SK-N-SH (cell line): Measurements from ENCODE around the gene FBXW11.

ENCODE experiments used
- FOXM1 ChIP-seq: IDR thresholded peaks from 2 replicates; pipeline ENCODE4 v1.4.0; 2012; ENCODE audit warnings: low read depth, mild to moderate bottlenecking
- MXI1 ChIP-seq: IDR thresholded peaks from 2 replicates; pipeline ENCODE4 v1.6.1; 2012; ENCODE audit warnings: mild to moderate bottlenecking, low read depth, low read length, improper control_type of control experiment
- RAD21 ChIP-seq: IDR thresholded peaks from 2 replicates; pipeline ENCODE4 v1.6.1; 2012; ENCODE audit warnings: mild to moderate bottlenecking, low read length
- RFX5 ChIP-seq: IDR thresholded peaks from 2 replicates; pipeline ENCODE4 v1.6.1; 2012; ENCODE audit warnings: mild to moderate bottlenecking, improper control_type of control experiment, low read length
- RXRA ChIP-seq: IDR thresholded peaks from 2 replicates; pipeline ENCODE4 v1.4.0; 2012; ENCODE audit warnings: low read depth, mild to moderate bottlenecking, borderline replicate concordance
- TAF1 ChIP-seq: IDR thresholded peaks from 2 replicates; pipeline ENCODE4 v1.6.1; 2012; ENCODE audit warnings: low read depth, mild to moderate bottlenecking, low read length, moderate library complexity, borderline replicate concordance
- TCF12 ChIP-seq: IDR thresholded peaks from 2 replicates; pipeline ENCODE4 v1.4.0; 2012
- TEAD4 ChIP-seq: IDR thresholded peaks from 2 replicates; pipeline ENCODE4 v1.4.0; 2012; ENCODE audit warnings: mild to moderate bottlenecking, borderline replicate concordance; ENCODE audit not compliant: insufficient read depth
- TF ChIP-seq, protein P1 (sequence below): IDR thresholded peaks from 2 replicates; pipeline ENCODE4 v1.4.0; 2012; ENCODE audit warnings: low read depth
- TF ChIP-seq, protein P2 (sequence below): fragments of 200-600 bp; sonication (generic); IDR thresholded peaks from 2 replicates; pipeline ENCODE4 v1.6.1; 2017; ENCODE audit warnings: antibody characterized with exemption, mild to moderate bottlenecking, moderate library complexity
- TF ChIP-seq, protein P3 (sequence below): IDR thresholded peaks from 2 replicates; pipeline ENCODE4; 2012
- TF ChIP-seq, protein P4 (sequence below): IDR thresholded peaks from 2 replicates; pipeline ENCODE4 v1.6.1; 2012; ENCODE audit warnings: mild to moderate bottlenecking, low read depth, low read length, moderate library complexity
- TF ChIP-seq, protein P5 (sequence below): fragments of 150-350 bp; IDR thresholded peaks from 2 replicates; pipeline ENCODE4 v1.6.1; 2017; ENCODE audit warnings: antibody characterized with exemption, low read length, low read depth, borderline replicate concordance

DNA sequence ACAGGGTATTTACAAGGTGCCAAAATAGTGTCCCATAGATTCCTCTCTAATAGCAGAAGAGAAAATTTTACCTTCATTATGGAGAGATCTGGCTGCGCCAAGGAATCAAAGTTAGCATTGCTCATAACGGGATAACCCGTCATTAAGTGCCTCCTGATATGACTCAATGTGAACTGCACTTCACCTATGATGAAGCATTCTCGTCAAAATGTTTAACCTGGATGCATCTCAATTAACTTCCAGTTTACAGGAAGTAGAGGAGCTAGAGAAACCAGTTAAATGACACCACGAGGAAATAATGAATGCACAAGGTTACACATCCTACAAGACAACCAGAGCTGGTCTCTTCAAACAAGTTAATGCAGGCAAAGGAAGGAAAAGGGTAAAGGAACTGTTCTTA is 17.2 kb downstream of the FBXW11 start:
- TF ChIP-seq RFX5 (no peak), TAF1 (no peak), FOXM1 (no peak), RXRA (no peak), MXI1 (no peak), TCF12 (no peak), RAD21 (no peak), TEAD4 (no peak)
- TF ChIP-seq, protein P1, sequence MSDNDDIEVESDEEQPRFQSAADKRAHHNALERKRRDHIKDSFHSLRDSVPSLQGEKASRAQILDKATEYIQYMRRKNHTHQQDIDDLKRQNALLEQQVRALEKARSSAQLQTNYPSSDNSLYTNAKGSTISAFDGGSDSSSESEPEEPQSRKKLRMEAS = no peak
- TF ChIP-seq, protein P2, sequence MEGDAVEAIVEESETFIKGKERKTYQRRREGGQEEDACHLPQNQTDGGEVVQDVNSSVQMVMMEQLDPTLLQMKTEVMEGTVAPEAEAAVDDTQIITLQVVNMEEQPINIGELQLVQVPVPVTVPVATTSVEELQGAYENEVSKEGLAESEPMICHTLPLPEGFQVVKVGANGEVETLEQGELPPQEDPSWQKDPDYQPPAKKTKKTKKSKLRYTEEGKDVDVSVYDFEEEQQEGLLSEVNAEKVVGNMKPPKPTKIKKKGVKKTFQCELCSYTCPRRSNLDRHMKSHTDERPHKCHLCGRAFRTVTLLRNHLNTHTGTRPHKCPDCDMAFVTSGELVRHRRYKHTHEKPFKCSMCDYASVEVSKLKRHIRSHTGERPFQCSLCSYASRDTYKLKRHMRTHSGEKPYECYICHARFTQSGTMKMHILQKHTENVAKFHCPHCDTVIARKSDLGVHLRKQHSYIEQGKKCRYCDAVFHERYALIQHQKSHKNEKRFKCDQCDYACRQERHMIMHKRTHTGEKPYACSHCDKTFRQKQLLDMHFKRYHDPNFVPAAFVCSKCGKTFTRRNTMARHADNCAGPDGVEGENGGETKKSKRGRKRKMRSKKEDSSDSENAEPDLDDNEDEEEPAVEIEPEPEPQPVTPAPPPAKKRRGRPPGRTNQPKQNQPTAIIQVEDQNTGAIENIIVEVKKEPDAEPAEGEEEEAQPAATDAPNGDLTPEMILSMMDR = no peak
- TF ChIP-seq, protein P3, sequence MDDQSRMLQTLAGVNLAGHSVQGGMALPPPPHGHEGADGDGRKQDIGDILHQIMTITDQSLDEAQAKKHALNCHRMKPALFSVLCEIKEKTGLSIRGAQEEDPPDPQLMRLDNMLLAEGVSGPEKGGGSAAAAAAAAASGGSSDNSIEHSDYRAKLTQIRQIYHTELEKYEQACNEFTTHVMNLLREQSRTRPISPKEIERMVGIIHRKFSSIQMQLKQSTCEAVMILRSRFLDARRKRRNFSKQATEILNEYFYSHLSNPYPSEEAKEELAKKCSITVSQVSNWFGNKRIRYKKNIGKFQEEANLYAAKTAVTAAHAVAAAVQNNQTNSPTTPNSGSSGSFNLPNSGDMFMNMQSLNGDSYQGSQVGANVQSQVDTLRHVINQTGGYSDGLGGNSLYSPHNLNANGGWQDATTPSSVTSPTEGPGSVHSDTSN = no peak
- TF ChIP-seq, protein P4, sequence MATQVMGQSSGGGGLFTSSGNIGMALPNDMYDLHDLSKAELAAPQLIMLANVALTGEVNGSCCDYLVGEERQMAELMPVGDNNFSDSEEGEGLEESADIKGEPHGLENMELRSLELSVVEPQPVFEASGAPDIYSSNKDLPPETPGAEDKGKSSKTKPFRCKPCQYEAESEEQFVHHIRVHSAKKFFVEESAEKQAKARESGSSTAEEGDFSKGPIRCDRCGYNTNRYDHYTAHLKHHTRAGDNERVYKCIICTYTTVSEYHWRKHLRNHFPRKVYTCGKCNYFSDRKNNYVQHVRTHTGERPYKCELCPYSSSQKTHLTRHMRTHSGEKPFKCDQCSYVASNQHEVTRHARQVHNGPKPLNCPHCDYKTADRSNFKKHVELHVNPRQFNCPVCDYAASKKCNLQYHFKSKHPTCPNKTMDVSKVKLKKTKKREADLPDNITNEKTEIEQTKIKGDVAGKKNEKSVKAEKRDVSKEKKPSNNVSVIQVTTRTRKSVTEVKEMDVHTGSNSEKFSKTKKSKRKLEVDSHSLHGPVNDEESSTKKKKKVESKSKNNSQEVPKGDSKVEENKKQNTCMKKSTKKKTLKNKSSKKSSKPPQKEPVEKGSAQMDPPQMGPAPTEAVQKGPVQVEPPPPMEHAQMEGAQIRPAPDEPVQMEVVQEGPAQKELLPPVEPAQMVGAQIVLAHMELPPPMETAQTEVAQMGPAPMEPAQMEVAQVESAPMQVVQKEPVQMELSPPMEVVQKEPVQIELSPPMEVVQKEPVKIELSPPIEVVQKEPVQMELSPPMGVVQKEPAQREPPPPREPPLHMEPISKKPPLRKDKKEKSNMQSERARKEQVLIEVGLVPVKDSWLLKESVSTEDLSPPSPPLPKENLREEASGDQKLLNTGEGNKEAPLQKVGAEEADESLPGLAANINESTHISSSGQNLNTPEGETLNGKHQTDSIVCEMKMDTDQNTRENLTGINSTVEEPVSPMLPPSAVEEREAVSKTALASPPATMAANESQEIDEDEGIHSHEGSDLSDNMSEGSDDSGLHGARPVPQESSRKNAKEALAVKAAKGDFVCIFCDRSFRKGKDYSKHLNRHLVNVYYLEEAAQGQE = no peak
- TF ChIP-seq, protein P5, sequence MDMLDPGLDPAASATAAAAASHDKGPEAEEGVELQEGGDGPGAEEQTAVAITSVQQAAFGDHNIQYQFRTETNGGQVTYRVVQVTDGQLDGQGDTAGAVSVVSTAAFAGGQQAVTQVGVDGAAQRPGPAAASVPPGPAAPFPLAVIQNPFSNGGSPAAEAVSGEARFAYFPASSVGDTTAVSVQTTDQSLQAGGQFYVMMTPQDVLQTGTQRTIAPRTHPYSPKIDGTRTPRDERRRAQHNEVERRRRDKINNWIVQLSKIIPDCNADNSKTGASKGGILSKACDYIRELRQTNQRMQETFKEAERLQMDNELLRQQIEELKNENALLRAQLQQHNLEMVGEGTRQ = no peak
